DMS153 (cell line): ENCODE results near the gene PLPPR4.
"Not testable (repeated sequence)": the region's sequence is repeated elsewhere in the genome, so short reads cannot be mapped to it uniquely, and the experiment has no call there.

Experiments
- DNase-seq: peaks from one replicate; lab custom pipeline; 2025; lab: John Stamatoyannopoulos, UW

Gene PLPPR4

DNA sequence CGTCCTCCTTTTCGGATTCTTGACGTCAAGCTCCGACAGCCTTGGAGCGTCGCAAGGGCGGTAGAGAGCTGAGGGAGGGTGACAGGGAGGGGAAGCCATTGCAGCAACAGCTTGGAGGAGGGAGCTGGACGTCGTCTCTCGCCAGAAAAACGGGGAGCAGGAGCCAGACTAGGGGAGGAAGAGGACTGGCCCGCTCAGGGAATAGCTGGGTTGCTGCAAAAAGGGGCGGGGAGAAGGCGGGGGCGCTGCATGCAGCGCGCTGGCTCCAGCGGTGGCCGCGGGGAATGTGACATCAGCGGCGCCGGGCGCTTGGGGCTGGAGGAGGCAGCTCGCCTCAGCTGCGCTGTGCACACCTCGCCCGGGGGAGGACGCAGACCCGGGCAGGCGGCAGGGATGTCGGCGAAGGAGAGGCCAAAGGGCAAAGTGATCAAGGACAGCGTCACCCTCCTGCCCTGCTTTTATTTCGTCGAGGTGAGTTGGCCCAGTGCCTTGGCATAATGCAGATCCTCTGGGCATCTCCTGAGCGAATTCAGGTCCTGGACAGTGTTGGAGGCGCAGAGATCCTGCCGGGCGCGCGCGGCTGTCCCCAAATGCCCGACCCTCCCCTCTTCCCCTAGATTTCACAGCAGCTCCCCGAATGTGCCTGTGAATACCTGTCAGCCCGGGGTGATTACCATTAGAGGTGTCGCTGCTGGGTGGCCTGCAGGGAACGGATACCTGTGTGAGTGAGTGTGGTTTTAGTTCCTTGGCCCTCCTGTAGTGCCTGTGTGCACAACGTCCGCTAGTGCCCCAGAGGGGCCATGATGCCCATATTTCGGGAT lies at the start of gene PLPPR4:
TSS of gene PLPPR4 (plus strand) at position 292 of the 821 bp plus-strand sequence. CDS start at position 394, 102 bp downstream.
- DNase-seq: no peak

DNA sequence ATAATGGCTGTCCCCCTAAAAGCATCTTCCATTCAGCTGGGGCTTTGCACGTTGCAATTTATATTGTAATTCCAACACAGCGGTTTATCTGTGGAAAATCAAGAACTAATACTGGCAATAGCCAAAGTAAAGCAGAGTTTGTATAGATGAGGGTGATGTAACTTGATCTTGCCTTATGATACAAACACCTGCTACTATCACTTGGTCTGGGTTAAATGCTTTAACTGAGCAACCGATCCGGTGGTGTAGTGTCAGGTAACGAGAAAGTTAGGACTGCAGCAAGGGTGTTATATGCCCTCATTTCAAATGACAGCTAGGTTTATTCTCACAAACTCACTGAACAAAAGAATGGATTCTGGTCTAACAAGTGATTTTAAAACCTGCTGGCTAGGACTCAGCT lies 47.3 kb upstream of the PLPPR4 start:
- DNase-seq: no peak

DNA sequence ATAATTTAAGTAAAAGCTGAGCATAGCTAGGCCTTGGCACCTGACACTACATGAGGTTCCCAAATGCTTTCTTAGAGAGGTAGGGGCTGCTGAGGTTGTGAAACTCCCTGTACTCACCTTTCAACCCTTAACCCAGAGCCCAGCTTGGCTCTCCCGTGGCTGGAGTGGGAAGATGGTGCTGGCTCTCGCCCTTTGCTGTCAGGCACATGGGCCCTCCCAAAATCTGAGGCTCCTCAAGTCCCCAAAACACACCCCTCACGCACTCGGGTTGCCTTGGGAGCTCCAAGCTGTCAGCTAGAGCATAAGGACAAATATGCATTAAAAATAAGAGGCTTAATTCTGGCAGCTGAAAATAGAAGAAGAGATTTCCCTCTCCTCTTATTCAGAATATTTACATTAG lies 46.7 kb upstream of the PLPPR4 start:
- no peak for DNase-seq

DNA sequence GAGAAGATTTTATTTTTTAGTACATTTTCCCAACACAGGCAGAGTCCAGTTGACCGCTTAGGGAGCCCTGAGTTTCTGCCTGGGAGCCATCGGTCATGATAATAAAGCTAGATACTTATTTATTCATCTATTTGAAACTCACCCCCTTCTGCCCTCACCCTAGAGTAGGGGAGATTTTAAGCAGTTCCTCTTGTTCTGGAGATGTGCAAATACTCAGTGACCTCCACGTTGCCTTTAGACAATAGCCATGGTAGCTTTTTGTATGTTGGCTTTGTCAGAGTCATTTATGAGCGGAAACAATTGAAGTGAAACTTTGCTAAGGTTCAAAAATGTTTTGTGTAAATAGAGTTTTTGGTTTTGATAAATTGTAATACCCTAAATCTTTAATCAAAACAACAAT lies 45.7 kb upstream of the PLPPR4 start:
- no peak for DNase-seq

GRCh38 chr1:99218999-99219398 lies 45.3 kb upstream of the PLPPR4 start:
- no peak for DNase-seq

DNA sequence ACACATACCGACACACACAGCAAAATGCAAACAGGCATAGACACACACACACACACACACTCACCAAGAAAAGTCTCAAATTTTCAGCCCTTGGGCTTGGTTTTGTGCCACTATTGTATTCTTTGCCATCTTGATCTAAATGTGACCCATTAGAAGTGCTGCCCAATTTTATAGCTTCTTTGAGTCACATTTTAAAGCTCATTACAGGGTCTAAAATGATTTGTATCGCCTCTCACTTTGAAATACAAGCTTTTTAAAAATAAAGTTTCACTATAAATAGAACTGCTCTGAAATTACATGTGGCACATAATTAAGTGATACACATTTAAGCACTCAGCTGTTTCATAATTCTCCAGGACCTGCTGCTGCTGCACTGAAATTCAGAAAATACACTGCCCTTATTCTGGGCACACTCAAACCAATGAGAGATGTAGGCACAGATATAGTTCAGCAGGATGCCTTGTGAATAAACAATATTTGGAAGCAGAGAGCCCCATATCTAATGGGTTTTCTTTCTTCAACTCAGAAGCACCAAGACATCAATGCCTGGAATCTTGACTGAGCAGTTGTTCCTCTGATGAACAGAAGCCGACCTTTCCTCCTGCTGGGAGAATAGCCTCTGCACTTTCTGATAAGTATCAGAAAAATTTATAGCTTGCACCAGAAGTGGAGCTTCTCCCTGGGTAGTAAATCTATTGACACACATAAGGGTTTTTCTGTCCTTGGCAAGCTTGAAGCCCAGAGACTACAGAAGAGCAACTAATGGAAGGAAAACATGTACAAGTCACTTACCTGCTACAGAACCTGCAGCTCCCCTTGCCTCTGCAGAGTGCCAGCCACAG lies 37.0 kb upstream of the PLPPR4 start:
- no peak for DNase-seq

GRCh38 chr1:99228153-99228552 lies 36.1 kb upstream of the PLPPR4 start:
- no peak for DNase-seq

DNA sequence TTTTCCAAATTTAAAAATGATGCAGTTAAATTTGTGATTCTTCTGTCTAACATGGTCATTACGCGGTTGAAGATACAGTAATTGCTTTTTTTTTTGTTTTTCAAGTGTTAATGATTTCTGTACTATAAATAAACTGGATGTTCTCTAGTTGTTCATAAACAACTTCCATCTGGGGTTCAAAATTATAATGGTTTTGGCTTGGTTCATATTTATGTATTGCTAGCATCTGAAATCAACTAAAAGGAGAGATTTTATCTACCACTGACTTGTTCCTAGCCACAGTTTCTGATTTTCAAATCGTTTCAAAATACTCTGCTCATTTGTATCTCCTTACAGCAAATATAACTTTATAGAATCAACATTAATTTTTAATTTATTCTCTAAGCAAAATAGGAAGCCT lies 35.2 kb upstream of the PLPPR4 start:
- no peak for DNase-seq

DNA sequence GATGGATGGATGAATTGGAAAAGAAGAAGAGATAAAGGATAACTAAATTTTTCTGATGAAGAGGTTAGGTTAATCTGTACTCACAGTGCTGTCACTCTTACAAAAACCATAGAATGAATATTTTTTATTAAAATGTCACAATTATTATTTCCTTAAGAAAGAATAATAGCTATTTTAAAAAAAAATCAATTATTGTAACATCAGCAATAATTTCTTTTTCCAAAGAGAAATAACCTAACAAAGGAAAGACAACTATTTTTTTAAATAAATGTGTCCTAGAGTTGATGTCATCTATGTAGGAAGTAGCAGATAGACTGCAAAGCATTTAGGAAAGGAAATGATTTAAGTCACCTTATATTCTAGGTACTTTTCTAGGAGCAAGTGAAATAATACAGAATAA lies 33.6 kb upstream of the PLPPR4 start:
- no peak for DNase-seq

DNA sequence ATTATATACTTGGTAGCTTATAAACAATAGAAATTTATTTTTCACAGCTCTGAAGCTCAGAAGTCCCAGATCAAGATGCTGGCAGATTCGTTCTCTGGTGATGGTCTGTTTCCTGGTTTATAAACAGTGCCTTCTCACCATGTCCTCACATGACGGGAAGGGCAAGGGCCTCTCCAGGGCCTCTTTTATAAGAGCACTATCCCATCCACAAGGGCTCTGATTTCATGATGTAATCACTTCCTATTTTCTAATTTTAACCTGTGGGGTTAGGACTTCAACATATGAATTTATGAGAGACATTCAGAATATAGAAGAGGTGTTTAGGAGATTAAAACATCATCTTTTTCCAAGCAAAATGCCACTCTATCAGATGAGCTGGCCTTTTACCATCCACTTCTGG lies 32.1 kb upstream of the PLPPR4 start:
- no peak for DNase-seq

- DNase-seq: no peak
Observed at GRCh38 chr1:99233446-99233845, 30.8 kb upstream of the PLPPR4 start.

DNA sequence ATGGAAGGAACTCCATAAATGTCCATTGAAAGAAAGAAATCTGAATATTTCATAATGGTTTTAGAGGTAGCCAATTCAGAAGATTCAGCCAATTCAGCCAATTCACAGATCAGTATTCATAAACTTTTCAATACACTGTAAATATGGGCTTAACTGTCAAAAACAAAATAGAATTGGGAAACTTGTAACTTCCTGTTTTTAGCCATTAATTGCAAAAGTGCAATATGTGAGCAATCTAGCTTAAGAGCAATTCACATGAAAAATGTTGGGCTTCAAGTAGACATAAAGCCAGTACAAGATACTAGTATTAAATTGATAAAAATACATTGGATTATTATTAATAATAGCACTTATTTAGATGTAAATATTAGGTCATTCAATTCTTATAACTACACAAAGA lies 27.5 kb upstream of the PLPPR4 start:
- no peak for DNase-seq

DNA sequence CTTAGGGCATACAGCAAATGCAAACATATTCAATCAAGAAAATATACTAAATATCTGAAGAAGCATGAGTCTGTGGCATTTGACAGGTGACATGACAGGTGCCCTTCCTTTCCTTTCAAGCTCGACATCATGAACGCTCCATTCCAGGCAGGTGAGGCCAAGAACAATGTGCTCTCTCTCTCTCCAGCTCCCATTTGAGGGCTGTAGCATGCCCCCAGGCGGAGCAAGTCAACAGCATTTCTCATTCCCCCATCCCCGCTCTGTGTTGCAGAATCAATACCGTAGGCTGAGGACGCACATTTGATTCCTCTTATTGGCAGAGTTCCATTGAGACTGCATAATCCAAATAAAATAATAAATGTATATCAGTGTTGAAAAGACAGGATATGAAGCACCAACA lies 24.6 kb upstream of the PLPPR4 start:
- no peak for DNase-seq

GRCh38 chr1:99240621-99241020 lies 23.7 kb upstream of the PLPPR4 start:
- no peak for DNase-seq

GRCh38 chr1:99246152-99246551 lies 18.1 kb upstream of the PLPPR4 start:
- DNase-seq: no peak

DNA sequence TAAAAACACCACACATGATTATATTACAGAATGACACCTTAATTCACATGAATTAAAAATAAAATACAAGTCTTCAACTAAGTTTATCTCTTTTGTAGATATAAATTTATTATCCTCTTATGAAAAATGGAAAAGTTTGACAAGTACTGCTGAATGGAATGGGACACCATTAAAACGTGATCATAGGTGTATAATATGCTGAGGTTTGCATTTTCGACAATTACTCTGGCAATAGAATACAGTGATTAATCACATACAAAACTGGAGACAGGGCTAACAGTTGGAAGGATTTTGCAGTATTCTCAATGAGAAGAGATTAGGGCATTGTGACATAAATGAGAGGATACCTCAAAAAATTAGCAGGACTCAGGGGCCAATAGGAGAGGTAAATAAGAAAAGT lies 17.1 kb upstream of the PLPPR4 start:
- no peak for DNase-seq

DNA sequence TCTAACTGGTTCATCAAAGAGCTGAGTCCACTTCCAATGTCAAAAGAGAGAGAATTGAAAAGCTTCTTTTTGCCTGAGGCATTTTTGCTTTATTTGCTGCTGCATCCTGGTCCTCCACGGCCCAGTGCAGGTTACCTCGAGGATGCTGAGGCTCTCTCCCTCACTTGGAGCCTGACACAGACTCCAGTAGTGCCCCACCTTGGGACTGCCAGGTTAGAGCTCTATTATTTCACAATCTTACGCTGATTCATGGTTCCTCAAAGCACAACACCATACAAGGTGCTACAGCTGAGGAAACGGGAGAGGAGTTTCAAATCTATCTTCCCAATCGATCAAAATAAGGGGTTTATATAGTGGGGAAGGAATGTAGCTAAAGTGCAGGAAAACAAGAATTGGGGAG lies 13.6 kb upstream of the PLPPR4 start:
- no peak for DNase-seq

GRCh38 chr1:99251308-99251707 lies 13.0 kb upstream of the PLPPR4 start:
- no peak for DNase-seq

DNA sequence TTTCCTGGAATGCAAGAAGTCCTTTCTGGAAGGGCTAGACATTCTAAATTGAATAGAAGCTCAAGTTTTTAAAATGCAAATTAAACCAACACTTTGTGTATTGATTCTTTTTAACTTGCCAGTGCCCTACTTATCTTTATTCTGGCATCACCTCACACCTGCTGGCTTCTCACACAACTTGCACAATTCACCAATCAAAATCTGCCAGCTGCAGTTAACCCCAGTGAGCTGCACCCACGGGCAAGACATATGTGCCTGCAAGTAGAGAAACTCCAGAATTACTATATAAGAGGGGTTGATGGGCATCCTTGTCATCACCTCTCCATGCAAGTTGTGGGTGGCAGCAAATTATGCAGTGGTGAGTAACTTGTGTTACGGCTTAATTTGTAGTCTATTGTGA lies 11.7 kb upstream of the PLPPR4 start:
- DNase-seq: no peak

DNA sequence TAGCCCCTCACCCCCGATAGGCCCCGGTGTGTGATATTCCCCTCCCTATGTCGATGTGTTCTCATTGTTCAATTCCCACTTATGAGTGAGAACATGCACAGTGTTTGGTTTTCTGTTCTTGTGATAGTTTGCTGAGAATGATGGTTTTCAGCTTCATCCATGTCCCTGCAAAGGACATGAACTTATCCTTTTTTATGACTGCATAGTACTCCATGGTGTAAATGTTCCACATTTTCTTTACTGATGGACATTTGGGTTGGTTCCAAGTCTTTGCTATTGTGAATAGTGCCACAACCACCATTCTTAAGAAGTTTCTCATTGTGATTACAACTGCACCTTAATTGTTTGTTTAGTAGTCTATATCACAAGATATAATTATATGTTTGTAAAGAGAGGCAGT lies 3.9 kb upstream of the PLPPR4 start:
- not testable (repeated sequence) for DNase-seq

GRCh38 chr1:99265124-99265523 lies 832 bp downstream of the PLPPR4 start:
- no peak for DNase-seq

DNA sequence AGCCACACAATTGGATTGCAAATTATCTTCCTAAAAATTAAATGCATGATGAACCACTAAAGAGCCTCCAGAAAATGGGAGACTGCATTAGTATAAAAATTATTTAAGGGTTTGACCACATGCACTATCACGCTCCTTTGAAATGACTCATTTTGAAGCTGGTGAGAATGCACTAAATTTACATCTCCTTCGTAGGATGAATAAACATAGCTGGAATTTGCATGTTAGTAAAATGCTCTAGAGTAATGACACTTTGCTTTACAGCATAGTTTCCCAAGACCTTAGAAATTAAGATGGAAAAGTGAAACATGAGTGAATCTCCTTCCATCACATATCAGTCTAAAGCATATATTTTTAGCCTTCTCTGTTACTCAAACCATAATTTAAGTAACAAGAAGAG lies 2.4 kb downstream of the PLPPR4 start:
- DNase-seq: no peak

DNA sequence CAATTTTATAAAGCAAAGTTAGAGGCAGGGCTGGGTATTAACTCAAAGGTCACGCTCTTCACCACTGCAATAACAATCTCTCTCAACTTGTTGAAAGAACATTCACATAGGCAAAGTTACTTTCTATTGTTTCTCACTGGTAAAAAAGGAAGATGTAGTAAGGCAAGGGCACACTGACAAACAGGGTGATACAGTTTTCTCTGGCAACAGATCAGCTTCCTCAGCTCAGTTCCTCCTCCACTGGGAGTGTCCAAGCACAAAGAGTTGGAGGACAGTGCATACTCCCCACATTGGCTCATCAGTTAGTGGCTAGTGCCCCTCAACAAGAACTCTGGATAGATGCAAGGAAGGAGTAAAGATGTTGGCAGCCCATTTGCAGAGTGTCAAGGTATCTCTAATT lies 3.7 kb downstream of the PLPPR4 start:
- DNase-seq: no peak
